Psoas muscle (tissue), 8 donors: ENCODE measurements around the gene GET4. TPM values are rescaled to one million over a fixed set of nuclear protein-coding genes. Genes with fewer than 3 reads are reported as not detected.
A peak's percentile ranks its signal among the peaks of the same experiment; 100 is the strongest.

Experiments used
- ATAC-seq, 4 donors: fragments of 200-7000 bp; cut with Tn5 transposase; one replicate each; pipeline ENCODE4 v1.9.1; 2020; ENCODE audit warnings: moderate library complexity in 3 of 4, mild to moderate bottlenecking in 2 of 4
- DNase-seq, 2 donors: peaks; one replicate each; pipeline ENCODE4 v3.0.0-alpha.2; 2020
- H3K27ac ChIP-seq: fragments of 200-600 bp; one replicate; pipeline ENCODE4 v1.8.0; 2022
- H3K27me3 ChIP-seq, 3 donors: fragments of 200-600 bp in 1 of 3; one replicate each; pipeline versions ENCODE4 v1.6.1 to v1.8.0; 2013 to 2022; ENCODE audit warnings: low read length in 2 of 3, mild to moderate bottlenecking in 2 of 3, moderate library complexity in 1 of 3; ENCODE audit not compliant: insufficient read depth in 3 of 3
- H3K36me3 ChIP-seq, 2 donors: fragments of 200-600 bp in 1 of 2; one replicate each; pipeline versions ENCODE4 v1.6.1 to v1.8.0; 2013 to 2022; ENCODE audit warnings: low read depth in 1 of 2, mild to moderate bottlenecking in 1 of 2, moderate library complexity in 1 of 2; ENCODE audit not compliant: insufficient read depth in 1 of 2
- H3K4me1 ChIP-seq: fragments of 200-600 bp; one replicate; pipeline ENCODE4 v1.8.0; 2022
- H3K4me3 ChIP-seq: fragments of 200-600 bp; one replicate; pipeline ENCODE4 v1.8.0; 2022; ENCODE audit warnings: mild to moderate bottlenecking
- H3K9me3 ChIP-seq: fragments of 200-600 bp; one replicate; pipeline ENCODE4 v1.8.0; 2022
- CTCF ChIP-seq: fragments of 200-600 bp; IDR thresholded peaks from one replicate; pipeline ENCODE4 v1.8.0; 2022; ENCODE audit warnings: antibody characterized with exemption
- WGBS, 3 donors: extraction: QIAGEN DNeasy Blood & Tissue Kit; methylation state at CpG; one replicate each; pipeline versions ENCODE4 v1.1.6 to v1.1.7; 2013; 5-methylcytosine and 5-hydroxymethylcytosine counted together
- intact Hi-C, 2 donors: fragments of 100-400 bp; cut with DNase I; formaldehyde crosslinking; loops; one replicate each; pipeline versions ENCODE4 v1.11.0 to v1.14.2; 2022
- polyA plus RNA-seq, 3 donors: library from polyadenylated mRNA; stranded (reverse); fragments of 200-250 nt; gene quantifications; one replicate each; pipeline ENCODE4 v1.2.3, GENCODE V29; 2013
- total RNA-seq, 4 donors: library from RNA; stranded (reverse); fragmentation: NEBNext Ultra II Directional in 2 of 4; extraction: Animal tissue kit (Norgen Biotek cat#: 25700) in 2 of 4; gene quantifications; one replicate each; pipeline versions ENCODE4 v1.2.1 to v1.2.4, GENCODE V29; 2021 to 2023
- donor health status: healthy with polysubstance abuse.
- donor health status: DM: no; HTN: no; CAD: no; lungs with moderate emphysema.
- donor health status: Bipolar disorder and iron deficiency.
- donor health status: healthy.
- donor health status: DM: yes; HTN: yes; CAD: no.
- donor health status: DM: no; HTN: no; CAD: no.
- donor health status: DM: no; HTN: no; CAD: no.
- donor health status: DM: yes; HTN: yes; CAD: no.

The GET4 gene
- total and polyA plus RNA-seq, 7 donors = 27.3 to 51.1 (median 36.8) TPM

- no peak for ATAC-seq
- Histone ChIP-seq H3K27ac (no peak overlapping the region), H3K4me3 (no peak overlapping the region), H3K9me3 (no peaks in the 10 kb centered on the region), H3K4me1 (no peaks in the 10 kb centered on the region), H3K36me3 (no peaks in the 10 kb centered on the region), H3K27me3 (peaks cover 0 to 28% (median 2%) of the 10 kb centered on the region in 3 donors)
- intact Hi-C loops = no loop called here
- 69 to 77% (median 74%) methylated on average over 34 of the region's 34 CpGs for WGBS, 3 donors
- peak in 1 of 2 donors; percentile 32 for DNase-seq
- no peak for TF ChIP-seq CTCF
Observed at GRCh38 chr7:934469-935163, 58.3 kb downstream of the GET4 start.

- ATAC-seq (no peak), DNase-seq (peak in 1 of 2 donors; percentile 54)
- no peak for TF ChIP-seq CTCF
- Histone ChIP-seq H3K36me3 (no peaks in the 10 kb centered on the region), H3K4me1 (no peaks in the 10 kb centered on the region), H3K27ac (no peak overlapping the region), H3K27me3 (peaks cover 0 to 32% (median 2%) of the 10 kb centered on the region in 3 donors), H3K4me3 (no peak overlapping the region), H3K9me3 (no peaks in the 10 kb centered on the region)
- 59 to 67% (median 61%) methylated on average over 38 to 46 of the region's 46 CpGs for WGBS, 3 donors
- intact Hi-C loops = no loop called here
Observed at GRCh38 chr7:935164-935873, 59.0 kb downstream of the GET4 start.

- Histone ChIP-seq H3K27ac (no peak overlapping the region), H3K9me3 (no peaks in the 10 kb centered on the region), H3K4me1 (no peaks in the 10 kb centered on the region), H3K4me3 (no peak overlapping the region), H3K36me3 (no peaks in the 10 kb centered on the region), H3K27me3 (peaks cover 0 to 38% (median 2%) of the 10 kb centered on the region in 3 donors)
- intact Hi-C loops = no loop called here
- ATAC-seq = no peak
- TF ChIP-seq CTCF = no peak
- WGBS, 3 donors = 86 to 88% (median 87%) methylated on average over 25 to 28 of the region's 28 CpGs
- no peak for DNase-seq
Observed at GRCh38 chr7:935874-936385, 59.6 kb downstream of the GET4 start.

- no peak overlapping the region for H3K4me3 ChIP-seq
Observed at GRCh38 chr7:936386-937054, 60.2 kb downstream of the GET4 start.

More at GRCh38 chr7:936386-937054, 60.2 kb downstream of the GET4 start:
- DNase-seq = peak in 1 of 2 donors; percentile 45
- intact Hi-C loops = no loop called here
- H3K36me3 ChIP-seq = no peaks in the 10 kb centered on the region
- no peak for TF ChIP-seq CTCF
- H3K4me1 ChIP-seq = no peaks in the 10 kb centered on the region
- H3K27ac ChIP-seq = no peak overlapping the region
- peaks cover 0 to 38% (median 2%) of the 10 kb centered on the region in 3 donors for H3K27me3 ChIP-seq
- H3K9me3 ChIP-seq = no peaks in the 10 kb centered on the region
- 64 to 76% (median 73%) methylated on average over 20 to 22 of the region's 22 CpGs for WGBS, 3 donors
- ATAC-seq = no peak
